G401.6 (cell line): ENCODE data around the gene CALY.

Experiments
- FAIRE-seq: peaks from 2 replicates; lab custom pipeline; 2012; peaks lifted over from hg19 to GRCh38; lab: Jason Lieb, UNC

The CALY gene

GRCh38 chr10:133285217-133285616 is 51.5 kb downstream of the CALY start:
- FAIRE-seq = no peak

GRCh38 chr10:133283931-133284330 is 52.8 kb downstream of the CALY start:
- FAIRE-seq = no peak

- FAIRE-seq = no peak
Observed at GRCh38 chr10:133282846-133283390, 53.8 kb downstream of the CALY start.

GRCh38 chr10:133281628-133282372 is 54.9 kb downstream of the CALY start:
- no peak for FAIRE-seq

- no peak for FAIRE-seq
Observed at GRCh38 chr10:133281084-133281483, 55.6 kb downstream of the CALY start.

GRCh38 chr10:133280391-133281059 is 56.2 kb downstream of the CALY start:
- FAIRE-seq = no peak

- FAIRE-seq = no peak
Observed at GRCh38 chr10:133279326-133280226, 57.1 kb downstream of the CALY start.

GRCh38 chr10:133278577-133279265 is 58.0 kb downstream of the CALY start:
- no peak for FAIRE-seq

GRCh38 chr10:133277993-133278576 is 58.6 kb downstream of the CALY start:
- FAIRE-seq = no peak

GRCh38 chr10:133277277-133277992 is 59.3 kb downstream of the CALY start:
- no peak for FAIRE-seq

- FAIRE-seq = no peak
Observed at GRCh38 chr10:133276435-133277201, 60.1 kb downstream of the CALY start, which contains the start of gene ADAM8. TSS of gene ADAM8 (minus strand) at chr10:133276868. CDS start at chr10:133276817, 51 bp downstream.

GRCh38 chr10:133276100-133276434 is 60.6 kb downstream of the CALY start:
- no peak for FAIRE-seq

GRCh38 chr10:133275684-133276092 is 61.0 kb downstream of the CALY start:
- FAIRE-seq = no peak

GRCh38 chr10:133274751-133275683 is 61.7 kb downstream of the CALY start:
- no peak for FAIRE-seq
